HG02870 (cell line): ENCODE data around the gene MRAP2.
A peak's percentile ranks its signal among the peaks of the same experiment; 100 is the strongest.
"Not testable (repeated sequence)": the region's sequence is repeated elsewhere in the genome, so short reads cannot be mapped to it uniquely, and the experiment has no call there.

Experiments
- ATAC-seq: cut with Tn5 transposase; IDR thresholded peaks from one replicate; pipeline ENCODE4 v1.9.1; 2021; ENCODE audit warnings: mild to moderate bottlenecking, moderate library complexity; ENCODE audit not compliant: unreplicated experiment

The MRAP2 gene

GRCh38 chr6:84074988-84075781, 41.6 kb downstream of the MRAP2 start:
- ATAC-seq: no peak

DNA sequence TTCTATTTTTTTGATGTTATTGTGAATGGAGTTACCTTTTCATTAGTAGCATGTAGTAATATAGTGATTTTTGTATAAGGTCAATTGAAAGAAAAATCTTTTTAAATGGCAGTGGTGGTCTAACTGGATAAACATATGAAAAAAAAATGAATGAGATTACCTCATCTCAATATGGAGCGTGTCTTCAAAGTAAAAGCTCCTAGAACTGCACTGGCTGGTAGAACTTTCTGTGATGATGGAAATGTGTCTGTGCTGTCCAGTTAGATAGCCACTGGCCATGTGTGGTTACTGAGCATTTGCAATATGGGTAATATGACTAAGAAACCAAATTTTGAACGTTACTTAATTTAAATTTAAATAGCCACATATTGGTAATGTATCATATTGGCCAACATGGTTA, 44.1 kb downstream of the MRAP2 start:
- no peak for ATAC-seq

DNA sequence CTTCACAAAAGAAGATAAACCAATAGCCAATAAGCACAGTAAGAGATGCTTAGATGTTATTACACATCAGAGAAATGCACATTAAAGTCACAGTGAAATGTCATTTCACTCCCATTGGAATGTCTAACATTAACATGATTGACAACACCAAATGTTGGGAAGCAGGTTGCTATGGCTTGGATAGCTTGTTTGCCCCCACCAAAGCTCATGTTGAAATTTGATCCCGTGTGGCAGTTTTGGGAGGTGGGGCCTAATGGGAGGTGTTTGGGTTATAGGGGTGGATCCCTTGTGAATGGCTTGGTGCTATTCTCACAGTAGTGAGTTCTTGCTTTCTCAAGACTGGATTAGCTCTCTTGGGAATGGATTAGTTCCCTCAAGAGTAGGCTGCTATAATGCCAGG, 44.8 kb downstream of the MRAP2 start:
- ATAC-seq: no peak

DNA sequence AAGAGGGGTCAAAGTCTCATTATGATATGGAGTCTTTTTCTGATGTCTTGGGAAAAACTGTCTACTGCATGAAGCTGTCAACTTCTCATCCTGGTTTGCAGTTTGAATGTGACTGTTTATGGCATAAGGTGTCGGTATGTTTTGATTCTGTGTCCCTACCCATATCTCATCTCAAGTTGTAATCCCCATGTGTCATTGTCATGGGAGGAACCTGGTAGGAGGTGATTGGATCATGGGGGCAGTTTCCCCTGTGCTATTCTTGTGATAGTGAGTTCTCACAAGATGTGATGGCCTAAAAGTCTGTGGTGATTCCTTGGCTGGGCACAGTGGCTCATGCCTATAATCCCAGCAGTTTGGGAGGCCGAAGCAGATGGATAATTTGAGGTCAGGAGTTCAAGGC, 47.6 kb downstream of the MRAP2 start:
- ATAC-seq: no peak

DNA sequence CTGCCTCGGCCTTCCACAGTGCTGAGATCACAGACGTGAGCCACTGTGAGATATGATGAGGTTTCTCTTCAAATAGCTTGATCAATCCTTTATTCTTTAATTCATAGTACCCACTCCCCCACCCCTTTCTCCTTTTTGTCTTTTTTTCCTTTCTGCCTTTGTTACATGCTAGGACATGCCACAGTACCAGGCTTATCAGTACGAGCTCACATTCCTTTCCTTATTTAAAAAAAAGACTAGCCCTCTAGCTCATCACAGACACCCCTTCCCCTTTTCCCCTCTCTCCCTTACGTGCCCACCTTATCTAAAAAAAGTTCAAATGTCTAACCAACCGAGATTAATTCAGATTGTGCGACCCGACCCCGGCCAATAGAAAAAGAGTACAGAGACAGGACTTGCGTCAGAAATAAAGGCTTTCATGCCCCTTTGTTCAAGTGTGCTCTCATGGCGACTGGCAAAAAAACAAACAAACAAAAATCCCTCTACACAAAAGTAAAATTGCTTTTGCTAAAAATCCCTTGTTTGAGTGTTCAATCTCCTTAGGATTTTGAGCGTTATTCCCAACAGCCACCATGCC, 49.2 kb downstream of the MRAP2 start:
- ATAC-seq: no peak

- ATAC-seq: not testable (repeated sequence)
Observed at GRCh38 chr6:84084705-84085104, 51.1 kb downstream of the MRAP2 start.

DNA sequence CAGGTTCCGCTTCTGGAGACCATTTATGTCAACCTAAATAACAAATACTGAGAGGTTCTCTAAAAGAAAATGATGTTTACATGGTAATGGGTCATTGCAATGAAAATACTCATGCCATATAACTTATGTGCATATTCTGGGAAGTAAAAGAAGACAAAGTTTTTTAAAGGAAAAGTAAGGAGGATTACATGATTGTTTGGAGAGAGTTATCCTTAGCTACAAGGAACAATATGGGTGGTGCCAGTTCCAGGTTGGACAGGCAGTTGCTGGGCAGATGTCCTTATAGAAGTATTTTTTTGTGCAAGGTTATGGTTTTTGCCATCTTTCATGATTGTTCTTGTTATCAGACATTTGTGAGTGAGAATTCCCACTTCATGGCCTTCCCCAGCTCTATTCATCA, 52.5 kb downstream of the MRAP2 start:
- ATAC-seq: no peak

DNA sequence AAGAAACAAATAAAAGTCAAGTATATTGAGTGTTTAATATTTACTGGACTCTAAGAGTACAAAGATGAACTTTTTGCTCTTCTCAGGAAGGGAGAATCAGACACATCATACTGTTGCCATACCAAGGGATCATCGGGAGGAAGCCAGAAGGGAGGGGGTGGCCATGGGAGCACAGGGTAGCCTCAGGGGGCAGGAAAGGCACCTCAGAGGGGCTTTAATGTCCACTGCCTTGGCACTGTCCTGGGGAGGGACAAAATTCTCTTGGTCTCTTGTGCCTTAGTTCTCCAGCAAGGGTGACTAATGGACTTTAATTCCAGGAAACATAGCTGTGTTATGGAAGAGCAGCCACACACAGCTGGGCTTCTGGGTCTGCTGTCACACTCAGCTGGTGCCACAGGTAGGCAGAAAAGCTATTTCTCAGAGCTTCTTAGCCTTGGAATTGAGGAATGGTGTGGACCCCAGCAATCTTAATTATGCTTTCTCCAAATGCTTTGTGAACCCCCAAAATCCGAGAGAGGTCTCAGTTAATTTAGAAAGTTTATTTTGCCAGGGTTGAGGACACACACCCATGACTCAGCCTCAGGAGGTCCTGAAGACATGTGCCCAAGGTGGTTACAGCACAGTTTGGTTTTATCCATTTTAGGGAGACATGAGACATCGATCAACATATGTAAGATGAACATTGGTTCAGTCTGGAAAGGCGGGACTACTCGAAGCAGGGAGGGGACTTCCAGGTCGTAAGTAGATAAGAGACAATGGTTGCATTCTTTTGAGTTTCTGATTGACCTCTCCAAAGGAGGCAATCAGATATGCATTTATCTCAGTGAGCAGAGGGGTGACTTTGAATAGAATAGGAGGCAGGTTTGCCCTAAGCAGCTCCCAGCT, 53.2 kb downstream of the MRAP2 start:
- no peak for ATAC-seq

DNA sequence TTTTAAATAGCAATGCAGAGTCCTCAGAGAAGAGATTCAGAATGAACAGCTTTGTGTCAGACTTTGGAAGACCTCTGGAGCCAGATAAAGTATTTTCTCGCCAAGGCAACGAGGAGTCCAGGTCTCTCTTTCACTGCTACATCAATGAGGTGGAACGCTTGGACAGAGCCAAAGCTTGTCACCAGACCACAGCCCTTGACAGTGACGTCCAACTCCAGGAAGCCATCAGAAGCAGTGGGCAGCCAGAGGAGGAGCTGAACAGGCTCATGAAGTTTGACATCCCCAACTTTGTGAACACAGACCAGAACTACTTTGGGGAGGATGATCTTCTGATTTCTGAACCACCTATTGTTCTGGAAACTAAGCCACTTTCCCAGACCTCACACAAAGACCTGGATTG, 55.5 kb downstream of the MRAP2 start:
- no peak for ATAC-seq

DNA sequence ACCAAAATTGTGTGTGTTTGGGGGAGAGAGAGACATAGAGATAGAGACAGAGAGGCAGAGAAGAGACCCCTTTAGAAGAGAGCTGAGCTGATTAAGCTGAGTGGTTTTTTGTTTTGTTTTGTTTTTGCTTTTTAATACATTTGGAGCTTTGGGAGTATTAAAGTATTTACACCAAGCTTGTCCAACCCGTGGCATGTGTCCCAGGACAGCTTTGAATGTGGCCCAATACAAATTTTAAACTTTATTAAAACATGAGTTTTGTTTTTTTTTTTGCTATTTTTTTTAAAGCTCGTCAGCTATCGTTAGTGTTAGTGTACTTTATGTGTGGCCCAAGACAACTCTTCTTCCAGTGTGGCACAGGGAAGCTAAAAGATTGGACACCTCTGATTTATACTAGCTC, 56.0 kb downstream of the MRAP2 start:
- ATAC-seq: no peak

- peak; percentile 64 for ATAC-seq
Observed at GRCh38 chr6:84093441-84094435, 60.2 kb downstream of the MRAP2 start.

DNA sequence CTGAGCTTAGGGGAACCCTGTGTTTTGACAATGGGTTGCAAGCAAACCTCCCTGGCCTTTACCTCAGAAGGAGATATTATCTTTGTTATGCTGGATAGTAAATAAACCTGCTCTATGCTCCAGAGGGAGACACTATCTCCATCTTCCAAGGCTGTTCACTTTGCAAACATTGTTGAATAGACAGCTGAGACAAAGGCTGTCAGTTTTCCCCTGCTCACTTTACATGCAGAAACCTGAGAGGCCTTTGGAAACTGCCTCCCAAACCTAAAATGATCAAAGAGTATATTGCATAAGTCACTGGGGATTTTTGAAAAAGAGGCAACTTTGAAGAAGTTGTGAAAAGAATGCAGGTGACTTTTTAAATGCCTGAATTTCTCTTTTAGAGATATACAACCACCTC, 61.6 kb downstream of the MRAP2 start:
- ATAC-seq: no peak

DNA sequence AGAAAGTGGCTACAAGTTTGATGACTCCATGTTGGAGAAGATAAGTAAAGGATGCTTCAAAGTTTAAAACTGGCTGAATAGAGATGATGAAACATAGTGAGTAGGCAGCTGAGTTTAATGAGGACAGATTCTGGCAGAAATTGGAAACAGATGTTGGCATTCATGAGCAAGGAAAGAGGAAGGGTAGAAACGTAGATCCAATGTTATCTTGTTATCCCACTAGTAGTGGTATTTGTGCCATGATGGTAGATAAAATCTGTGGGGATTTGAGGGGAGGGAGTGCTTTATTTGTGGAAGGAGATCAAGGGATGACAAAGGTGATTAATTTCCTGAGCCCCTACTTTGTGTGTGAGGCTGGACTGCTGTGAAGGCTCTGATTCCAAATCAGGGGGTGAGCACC, 69.5 kb downstream of the MRAP2 start:
- no peak for ATAC-seq

GRCh38 chr6:84105215-84105924, 71.8 kb downstream of the MRAP2 start:
- ATAC-seq: not testable (repeated sequence)

- no peak for ATAC-seq
Observed at GRCh38 chr6:84107495-84107894, 73.9 kb downstream of the MRAP2 start.

- not testable (repeated sequence) for ATAC-seq
Observed at GRCh38 chr6:84111351-84111750, 77.8 kb downstream of the MRAP2 start.

GRCh38 chr6:84114933-84115594, 81.5 kb downstream of the MRAP2 start:
- ATAC-seq: not testable (repeated sequence)

DNA sequence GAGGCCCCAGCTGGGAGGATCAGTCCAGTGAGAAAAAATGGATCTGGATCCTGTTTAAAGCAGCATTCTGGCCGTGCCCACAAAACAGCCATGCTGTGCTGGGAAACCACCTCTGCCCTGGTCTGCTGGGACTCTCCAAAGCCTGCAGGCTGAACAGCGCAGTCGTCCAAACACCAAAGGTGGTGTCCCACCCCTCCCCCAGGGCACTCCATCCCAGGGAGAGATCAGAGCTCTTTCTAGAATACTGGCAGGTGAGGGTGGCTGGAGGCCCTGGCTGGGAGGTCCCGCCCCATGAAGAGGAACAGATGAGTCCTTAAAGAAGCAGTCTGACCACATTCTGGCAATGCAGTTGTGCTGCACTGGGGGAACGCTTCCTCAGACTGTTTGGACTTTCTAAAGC, 84.6 kb downstream of the MRAP2 start:
- peak; percentile 47 for ATAC-seq

GRCh38 chr6:84119277-84119676, 85.7 kb downstream of the MRAP2 start:
- no peak for ATAC-seq
